ENCODE results near the gene HSF2BP. TPM values are rescaled to one million over a fixed set of nuclear protein-coding genes. Genes with fewer than 3 reads are reported as not detected.
A peak's percentile ranks its signal among the peaks of the same experiment; 100 is the strongest.
"Not testable (repeated sequence)": the region's sequence is repeated elsewhere in the genome, so short reads cannot be mapped to it uniquely, and the experiment has no call there.

Gene HSF2BP
- total and polyA plus RNA-seq, 8 donors: 0.23 to 1.5 (median 0.31) TPM; not detected in 3

DNA sequence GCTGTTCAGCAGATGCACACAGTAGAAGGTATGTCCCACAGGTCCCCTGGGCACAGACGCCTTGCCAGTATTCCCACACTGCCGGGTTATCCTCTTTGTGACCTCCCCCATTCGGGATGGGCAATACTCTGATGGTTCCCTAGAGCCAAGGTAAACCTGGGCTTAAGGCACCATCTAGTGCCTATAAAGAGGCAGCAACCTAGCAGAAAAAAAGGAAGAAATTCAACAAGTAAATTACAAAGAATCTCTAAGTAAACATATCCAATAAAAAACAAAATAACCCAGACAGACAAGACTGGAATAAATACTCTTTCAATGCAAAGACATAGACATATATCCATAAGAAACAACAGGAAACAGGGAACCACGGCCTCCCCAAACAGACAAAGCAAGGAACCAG, 39.4 kb downstream of the HSF2BP start:
- no peak for DNase-seq
- no peaks in the 10 kb centered on the region for H3K27me3 ChIP-seq
- H3K4me1 ChIP-seq: no peaks in the 10 kb centered on the region
- no peak overlapping the region for H3K4me3 ChIP-seq
- TF ChIP-seq, protein P1, sequence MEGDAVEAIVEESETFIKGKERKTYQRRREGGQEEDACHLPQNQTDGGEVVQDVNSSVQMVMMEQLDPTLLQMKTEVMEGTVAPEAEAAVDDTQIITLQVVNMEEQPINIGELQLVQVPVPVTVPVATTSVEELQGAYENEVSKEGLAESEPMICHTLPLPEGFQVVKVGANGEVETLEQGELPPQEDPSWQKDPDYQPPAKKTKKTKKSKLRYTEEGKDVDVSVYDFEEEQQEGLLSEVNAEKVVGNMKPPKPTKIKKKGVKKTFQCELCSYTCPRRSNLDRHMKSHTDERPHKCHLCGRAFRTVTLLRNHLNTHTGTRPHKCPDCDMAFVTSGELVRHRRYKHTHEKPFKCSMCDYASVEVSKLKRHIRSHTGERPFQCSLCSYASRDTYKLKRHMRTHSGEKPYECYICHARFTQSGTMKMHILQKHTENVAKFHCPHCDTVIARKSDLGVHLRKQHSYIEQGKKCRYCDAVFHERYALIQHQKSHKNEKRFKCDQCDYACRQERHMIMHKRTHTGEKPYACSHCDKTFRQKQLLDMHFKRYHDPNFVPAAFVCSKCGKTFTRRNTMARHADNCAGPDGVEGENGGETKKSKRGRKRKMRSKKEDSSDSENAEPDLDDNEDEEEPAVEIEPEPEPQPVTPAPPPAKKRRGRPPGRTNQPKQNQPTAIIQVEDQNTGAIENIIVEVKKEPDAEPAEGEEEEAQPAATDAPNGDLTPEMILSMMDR (IDR thresholded peaks at IDR 0.05): no peak
- TF ChIP-seq EP300 (IDR thresholded peaks at IDR 0.05): no peak
- no peak for TF ChIP-seq POLR2AphosphoS5 (IDR thresholded peaks at IDR 0.05)
- H3K27ac ChIP-seq: peak overlapping the region; percentile 15 to 82 (median 59)
- H3K9me3 ChIP-seq: peaks cover 0 to 20% (median 14%) of the 10 kb centered on the region in 4 donors
- intact Hi-C loops (cut with DNase I; ENCODE audit: low total_unique reads): no loop called here
- no peaks in the 10 kb centered on the region for H3K36me3 ChIP-seq
- WGBS, 5 donors: 65 to 91% (median 81%) methylated on average over 4 of the region's 4 CpGs

DNA sequence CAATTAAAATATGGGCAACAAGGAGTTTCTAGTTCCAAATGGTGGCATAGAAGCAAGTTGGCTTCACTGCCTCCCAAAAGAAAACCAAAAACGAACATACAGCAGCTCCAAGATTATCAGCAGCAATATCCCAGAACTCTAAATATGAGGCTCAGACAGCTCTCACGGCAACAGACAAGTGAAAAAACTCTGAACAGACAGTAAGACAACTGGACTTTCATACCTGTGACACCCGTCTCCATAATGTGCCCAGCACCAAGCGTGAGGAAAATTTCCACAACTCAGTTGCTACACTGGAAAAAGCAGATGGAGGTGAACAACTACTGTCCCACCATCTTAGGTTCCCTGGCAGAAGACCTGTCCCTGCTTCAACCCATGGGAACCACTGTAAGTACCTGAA, 39.9 kb downstream of the HSF2BP start:
- WGBS, 5 donors: 44 to 79% (median 67%) methylated on average over 4 of the region's 4 CpGs
- no peak for DNase-seq
- Histone ChIP-seq H3K27ac (peak overlapping the region; percentile 15 to 82 (median 59)), H3K36me3 (no peaks in the 10 kb centered on the region), H3K4me1 (no peaks in the 10 kb centered on the region), H3K9me3 (peaks cover 0 to 20% (median 14%) of the 10 kb centered on the region in 4 donors), H3K4me3 (no peak overlapping the region), H3K27me3 (no peaks in the 10 kb centered on the region)
- intact Hi-C loops (cut with DNase I; ENCODE audit: low total_unique reads): no loop called here
- TF ChIP-seq POLR2A (IDR thresholded peaks at IDR 0.05) (no peak), POLR2AphosphoS5 (IDR thresholded peaks at IDR 0.05) (no peak), EP300 (IDR thresholded peaks at IDR 0.05) (no peak)
- TF ChIP-seq, protein P1 (IDR thresholded peaks at IDR 0.05): no peak

DNA sequence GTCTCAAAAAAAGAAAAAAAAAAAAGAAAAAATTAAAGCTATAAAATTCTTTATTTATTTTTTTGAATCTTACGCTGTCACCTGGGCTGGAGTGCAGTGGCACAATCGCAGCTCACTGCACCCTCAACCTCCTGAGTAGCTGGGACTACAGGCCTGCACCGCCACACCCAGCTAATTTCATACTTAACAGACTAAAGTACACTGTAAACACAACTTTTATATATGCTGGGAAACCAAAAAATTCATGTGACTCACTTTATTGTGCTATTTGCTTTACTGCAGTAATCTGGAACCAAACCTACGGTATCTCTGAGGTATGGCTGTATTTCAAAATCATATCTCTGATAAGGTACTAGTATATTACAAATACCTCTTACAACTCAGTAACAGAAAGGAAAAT, 40.3 kb downstream of the HSF2BP start:
- intact Hi-C loops (cut with DNase I; ENCODE audit: low total_unique reads): no loop called here
- Histone ChIP-seq H3K9me3 (peaks cover 0 to 20% (median 14%) of the 10 kb centered on the region in 4 donors), H3K27ac (peak overlapping the region; percentile 59 to 84 (median 72)), H3K4me3 (no peak overlapping the region), H3K27me3 (no peaks in the 10 kb centered on the region), H3K36me3 (no peaks in the 10 kb centered on the region), H3K4me1 (no peaks in the 10 kb centered on the region)
- 36 to 62% (median 49%) methylated on average over 4 of the region's 4 CpGs for WGBS, 5 donors
- DNase-seq: peak; percentile 57 to 59
- no peak for TF ChIP-seq POLR2A (IDR thresholded peaks at IDR 0.05)
- peak in 2 of 3 donors; percentile 34 to 61 for TF ChIP-seq POLR2AphosphoS5 (IDR thresholded peaks at IDR 0.05)

DNA sequence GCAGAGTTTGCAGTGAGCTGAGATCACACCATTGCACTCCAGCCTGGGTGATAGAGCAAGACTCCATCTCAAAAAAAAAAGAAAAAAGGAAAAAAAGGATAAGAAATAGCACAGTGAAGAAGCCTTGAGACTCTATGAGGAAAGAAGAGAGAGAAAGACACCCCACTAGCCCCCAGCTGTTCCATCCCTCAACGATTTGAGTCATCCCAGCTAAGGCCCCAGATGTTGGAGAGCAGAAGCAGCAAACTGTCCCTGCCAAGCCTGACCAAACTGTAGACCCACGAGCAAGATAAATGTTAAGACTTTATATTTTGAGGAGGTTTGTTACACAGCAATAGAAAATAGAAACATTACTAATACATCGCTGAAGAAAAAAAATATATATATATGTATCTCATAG, 42.4 kb downstream of the HSF2BP start:
- H3K27me3 ChIP-seq; H3K36me3 ChIP-seq; intact Hi-C loops (cut with DNase I; ENCODE audit: low total_unique reads); H3K4me3 ChIP-seq; H3K27ac ChIP-seq; DNase-seq: not testable (repeated sequence)
- peaks cover under 1 to 11% (median 8%) of the 10 kb centered on the region in 4 donors for H3K4me1 ChIP-seq
- WGBS, 5 donors: 77 to 91% (median 86%) methylated on average over 3 of the region's 3 CpGs
- peaks cover 0 to 20% (median 14%) of the 10 kb centered on the region in 4 donors for H3K9me3 ChIP-seq

DNA sequence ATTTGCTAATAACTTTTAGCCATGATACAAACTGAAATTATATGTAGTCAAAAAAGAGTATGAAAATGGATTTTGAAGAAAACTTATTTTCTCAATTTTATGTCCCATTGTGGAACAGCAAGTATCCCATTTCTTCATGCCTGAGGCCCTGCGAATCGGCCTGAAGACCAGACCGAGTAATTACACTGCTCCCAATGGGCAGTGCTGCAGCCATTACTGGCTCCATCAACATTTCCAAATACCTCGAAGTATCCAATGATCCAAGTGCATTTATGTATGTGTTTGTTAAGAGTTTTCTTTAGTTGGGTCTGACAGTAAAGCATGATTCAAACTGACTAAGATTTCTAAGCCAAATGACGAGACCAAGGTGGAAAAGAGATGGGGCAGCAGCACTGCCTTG, 44.4 kb downstream of the HSF2BP start:
- no peak overlapping the region for H3K27ac ChIP-seq
- H3K4me3 ChIP-seq: no peak overlapping the region
- intact Hi-C loops (cut with DNase I; ENCODE audit: low total_unique reads): no loop called here
- H3K27me3 ChIP-seq: no peaks in the 10 kb centered on the region
- peaks cover 18 to 32% (median 23%) of the 10 kb centered on the region in 4 donors for H3K4me1 ChIP-seq
- H3K36me3 ChIP-seq: no peaks in the 10 kb centered on the region
- TF ChIP-seq POLR2AphosphoS5 (IDR thresholded peaks at IDR 0.05) (no peak), POLR2A (IDR thresholded peaks at IDR 0.05) (no peak)
- 88 to 94% (median 92%) methylated on average over 5 of the region's 5 CpGs for WGBS, 5 donors
- peaks cover 0 to 1% (median 0%) of the 10 kb centered on the region in 4 donors for H3K9me3 ChIP-seq
- DNase-seq: no peak

DNA sequence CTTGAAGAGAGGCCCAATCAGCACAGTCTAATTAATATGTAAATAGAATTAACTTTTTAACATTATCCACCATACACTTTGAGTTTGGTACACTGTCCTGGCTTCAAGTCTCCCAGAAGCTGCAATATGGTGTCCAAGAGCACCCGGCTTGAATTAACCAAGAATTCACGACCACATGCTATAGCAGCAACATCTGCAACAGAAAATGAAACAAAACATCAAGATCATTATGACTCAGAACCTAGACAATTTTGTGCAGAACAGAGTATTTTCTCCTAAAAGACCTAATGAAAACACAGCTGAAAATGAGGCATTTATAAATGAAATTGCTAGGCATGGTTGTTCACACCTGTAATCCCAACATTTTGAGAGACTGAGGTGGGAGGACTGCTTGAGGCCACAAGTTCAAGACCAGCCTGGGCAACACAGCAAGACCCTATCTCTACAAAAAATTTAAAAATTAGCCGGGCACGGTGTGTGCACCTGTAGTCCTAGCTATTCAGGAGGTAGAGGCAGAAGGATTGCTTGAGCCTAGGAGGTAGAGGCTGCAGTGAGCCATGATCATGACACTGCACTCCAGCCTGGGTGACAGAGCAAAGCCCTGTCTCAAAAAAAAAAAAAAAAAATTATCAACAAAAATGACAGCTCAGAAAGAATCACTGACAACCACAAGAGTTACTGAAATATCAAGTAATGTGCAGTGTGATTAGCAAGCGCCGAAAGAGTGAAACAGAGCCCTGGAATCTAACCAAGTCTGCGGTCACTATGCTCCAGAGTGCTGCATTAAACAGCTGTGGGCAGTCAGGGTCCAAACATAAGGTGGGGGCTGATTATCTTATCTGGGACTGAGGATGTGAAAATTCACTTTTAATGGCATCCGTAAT, 45.3 kb downstream of the HSF2BP start:
- H3K9me3 ChIP-seq: no peaks in the 10 kb centered on the region
- 73 to 84% (median 82%) methylated on average over 8 of the region's 8 CpGs for WGBS, 5 donors
- H3K4me3 ChIP-seq: no peak overlapping the region
- TF ChIP-seq POLR2A (IDR thresholded peaks at IDR 0.05) (no peak), POLR2AphosphoS5 (IDR thresholded peaks at IDR 0.05) (no peak), EP300 (IDR thresholded peaks at IDR 0.05) (no peak)
- TF ChIP-seq, protein P1 (IDR thresholded peaks at IDR 0.05): no peak
- no peaks in the 10 kb centered on the region for H3K27me3 ChIP-seq
- peak in 1 of 2 donors; percentile 38 for DNase-seq
- no peaks in the 10 kb centered on the region for H3K36me3 ChIP-seq
- no peak overlapping the region for H3K27ac ChIP-seq
- peaks cover 26 to 40% (median 31%) of the 10 kb centered on the region in 4 donors for H3K4me1 ChIP-seq
- intact Hi-C loops (cut with DNase I; ENCODE audit: low total_unique reads): no loop called here

Data from stomach (tissue), 9 donors.